Globus pallidus (tissue), 1 donor: Measurements from ENCODE around the gene PNMA8B.
A peak's percentile ranks its signal among the peaks of the same experiment; 100 is the strongest.

ENCODE experiments used
- DNase-seq: peaks from one replicate; pipeline ENCODE4 v3.0.0-alpha.2; 2015; ENCODE audit warnings: low spot score

The PNMA8B gene

GRCh38 chr19:46456930-46457329, 38.7 kb downstream of the PNMA8B start:
- no peak for DNase-seq

- no peak for DNase-seq
These were observed 41.4 kb downstream of the PNMA8B start for GRCh38 chr19:46454244-46454643.

GRCh38 chr19:46453661-46454060, 42.0 kb downstream of the PNMA8B start:
- DNase-seq = no peak

DNA sequence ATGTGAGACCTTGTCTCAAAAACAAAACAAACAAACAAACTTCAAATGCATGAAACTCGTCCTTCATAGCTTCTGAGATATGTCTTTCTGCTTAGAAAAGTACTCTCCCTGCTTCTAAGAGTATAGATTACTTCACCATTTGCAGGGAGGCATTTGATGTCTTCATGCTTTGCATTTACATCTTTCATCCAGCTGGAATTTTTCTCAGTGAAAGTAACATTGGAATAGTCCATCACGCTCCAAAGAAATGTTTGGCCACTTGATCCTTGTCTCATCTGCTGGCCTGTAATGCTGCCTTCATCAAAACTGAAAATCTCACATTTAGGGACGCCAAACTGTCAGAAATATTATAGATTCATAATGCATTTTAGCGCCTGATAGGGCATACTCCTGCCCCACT, 43.5 kb downstream of the PNMA8B start:
- DNase-seq = no peak

DNA sequence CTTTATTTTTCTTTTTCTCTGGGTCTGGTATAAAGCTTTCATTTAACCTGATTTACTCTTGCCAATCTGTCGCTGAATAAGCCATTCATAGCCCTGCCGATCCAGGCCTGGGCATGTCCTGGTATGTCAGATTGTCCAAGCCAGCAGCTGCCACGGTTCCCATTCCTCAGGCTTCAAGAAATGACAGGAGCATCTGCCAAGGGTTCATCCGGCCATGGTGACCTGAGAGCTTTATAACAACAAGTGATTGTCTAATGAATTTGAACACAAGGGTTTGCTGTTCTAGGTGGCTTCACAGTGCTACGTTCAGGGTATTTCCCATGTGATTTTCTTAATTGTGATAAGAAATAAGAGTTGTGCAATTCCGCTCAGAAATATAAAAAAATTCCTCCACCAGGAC, 44.3 kb downstream of the PNMA8B start:
- peak; percentile 66 for DNase-seq

GRCh38 chr19:46450737-46451136, 44.9 kb downstream of the PNMA8B start:
- DNase-seq = no peak

DNA sequence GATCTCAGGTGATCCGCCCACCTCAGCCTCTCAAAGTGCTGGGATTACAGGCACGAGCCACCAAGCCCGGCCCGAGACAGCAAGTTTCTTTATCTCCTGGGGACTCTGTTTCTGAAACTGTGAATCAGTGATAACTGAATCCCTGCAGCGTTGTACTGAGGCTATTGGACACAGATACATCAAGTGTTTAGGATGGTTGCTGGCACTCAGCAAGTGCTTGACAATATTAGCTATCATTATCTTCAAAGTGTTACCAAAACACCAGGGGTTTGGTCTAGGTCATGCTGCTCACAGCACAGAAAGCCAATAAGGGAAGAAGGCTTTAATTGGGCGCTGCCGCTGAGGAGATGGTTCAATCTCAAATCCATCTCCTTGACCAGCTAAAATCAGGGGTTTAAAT, 46.4 kb downstream of the PNMA8B start:
- no peak for DNase-seq

DNA sequence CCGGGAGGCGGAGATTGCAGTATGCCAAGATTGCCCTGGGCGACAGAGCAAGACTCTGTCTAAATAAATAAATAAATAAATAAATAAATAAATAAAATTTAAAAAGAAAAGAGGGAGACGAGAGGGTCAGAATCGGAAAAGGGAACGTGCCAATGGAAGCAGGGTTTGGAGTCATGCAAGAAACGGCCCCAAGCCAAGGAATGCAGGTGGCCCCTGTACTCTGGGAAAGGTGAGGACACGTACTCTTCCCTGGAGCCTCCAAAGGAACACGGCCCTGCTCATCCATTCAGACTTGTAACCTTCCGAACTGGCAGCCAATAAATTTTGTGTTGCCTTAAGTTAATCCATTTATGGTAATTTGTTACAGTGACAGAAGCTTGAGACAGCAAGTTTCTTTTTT, 47.1 kb downstream of the PNMA8B start:
- DNase-seq = no peak

GRCh38 chr19:46447824-46448223, 47.8 kb downstream of the PNMA8B start:
- no peak for DNase-seq

- DNase-seq = no peak
These were observed 48.7 kb downstream of the PNMA8B start for GRCh38 chr19:46447006-46447405.

DNA sequence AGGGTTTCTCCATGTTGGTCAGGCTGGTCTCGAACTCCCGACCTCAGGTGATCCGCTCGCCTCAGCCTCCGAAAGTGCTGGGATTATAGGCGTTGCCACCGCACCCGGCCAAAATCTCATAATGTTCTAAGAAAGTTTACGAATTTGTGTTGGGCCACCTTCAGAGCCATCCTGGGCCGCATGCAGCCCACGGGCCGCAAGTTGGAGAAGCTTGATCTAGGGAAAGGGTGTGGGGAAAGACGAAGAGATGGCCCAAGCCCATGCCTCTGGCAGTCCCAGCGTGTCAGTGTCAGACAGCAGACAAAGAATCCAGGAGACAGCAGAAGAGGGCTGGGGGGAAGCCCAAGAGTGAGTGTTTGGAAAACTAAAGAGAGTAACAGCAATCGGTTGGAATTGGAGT, 49.6 kb downstream of the PNMA8B start:
- DNase-seq = no peak

DNA sequence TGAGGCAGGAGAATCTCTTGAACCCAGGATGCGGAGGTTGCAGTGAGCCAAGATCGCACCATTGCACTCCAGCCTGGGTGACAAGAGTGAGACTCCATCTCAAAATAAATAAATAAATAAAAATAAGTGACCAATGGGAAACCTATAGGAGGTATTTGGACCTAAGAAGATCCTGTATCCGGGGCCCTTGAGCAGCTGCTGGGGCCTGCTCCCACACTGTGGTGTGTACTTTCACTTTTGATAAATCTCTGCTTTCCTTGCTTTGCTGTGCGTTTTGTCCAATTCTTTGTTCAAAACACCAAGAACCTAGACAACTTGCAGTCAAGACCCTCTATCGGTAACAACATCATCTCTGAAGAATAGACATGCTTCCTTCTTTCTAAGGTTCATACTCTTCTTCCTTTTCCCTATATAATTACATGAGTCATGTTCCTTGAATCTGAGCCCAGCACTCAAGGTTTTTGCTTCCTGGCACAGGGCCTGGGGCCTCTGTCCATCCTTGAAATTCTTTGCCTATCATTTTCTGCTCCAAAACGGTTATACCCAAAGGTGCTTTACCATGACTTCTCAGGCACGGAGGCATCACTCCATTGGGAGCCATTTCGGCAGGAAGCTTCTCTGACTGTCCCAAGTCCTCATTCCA, 52.7 kb downstream of the PNMA8B start:
- DNase-seq = no peak

DNA sequence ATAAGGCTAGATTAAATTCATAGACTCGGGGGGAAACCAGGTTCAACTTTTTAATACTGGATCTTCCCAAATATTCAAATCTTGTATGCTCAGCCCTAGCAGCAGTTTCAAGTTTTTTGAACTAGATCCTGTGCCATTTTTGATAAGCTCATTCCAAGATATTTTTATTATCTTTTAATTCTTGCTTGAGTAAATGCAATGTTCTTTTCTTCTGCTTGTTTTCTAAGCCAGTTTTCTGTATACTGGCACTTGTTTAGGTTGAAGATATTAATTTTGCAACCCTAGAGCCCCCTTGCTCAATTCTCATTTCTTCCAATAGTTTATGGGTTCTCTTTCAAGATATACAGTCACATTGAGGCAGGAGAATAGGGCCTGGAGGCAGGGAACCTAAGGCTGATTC, 53.8 kb downstream of the PNMA8B start:
- DNase-seq = no peak
